COLO668 (cell line): ENCODE measurements around the gene UBE2D4.
"Not testable (repeated sequence)": the region's sequence is repeated elsewhere in the genome, so short reads cannot be mapped to it uniquely, and the experiment has no call there.

ENCODE experiments used
- DNase-seq: peaks from one replicate; lab custom pipeline; 2025; ENCODE audit not compliant: unreplicated experiment; lab: John Stamatoyannopoulos, UW

Gene UBE2D4

DNA sequence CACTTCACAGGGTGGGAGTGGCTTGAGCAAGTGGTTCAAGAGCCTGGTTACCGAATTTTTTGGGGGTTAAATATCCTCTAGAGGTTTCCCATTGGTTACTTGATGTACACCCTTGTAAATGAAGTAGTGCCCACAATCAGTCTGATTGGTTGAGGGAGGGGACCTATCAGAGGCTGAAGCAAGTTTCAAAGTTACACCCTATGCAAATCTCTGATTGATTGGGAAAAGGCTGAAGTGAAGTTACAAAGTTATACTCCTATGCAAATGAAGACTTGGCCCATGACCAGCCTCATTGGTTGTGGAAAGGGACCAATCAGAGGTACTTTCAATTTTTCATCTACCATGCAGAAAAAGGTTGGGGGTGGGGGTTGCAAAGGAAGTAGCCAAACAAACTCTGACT, 34.7 kb downstream of the UBE2D4 start:
- no peak for DNase-seq

DNA sequence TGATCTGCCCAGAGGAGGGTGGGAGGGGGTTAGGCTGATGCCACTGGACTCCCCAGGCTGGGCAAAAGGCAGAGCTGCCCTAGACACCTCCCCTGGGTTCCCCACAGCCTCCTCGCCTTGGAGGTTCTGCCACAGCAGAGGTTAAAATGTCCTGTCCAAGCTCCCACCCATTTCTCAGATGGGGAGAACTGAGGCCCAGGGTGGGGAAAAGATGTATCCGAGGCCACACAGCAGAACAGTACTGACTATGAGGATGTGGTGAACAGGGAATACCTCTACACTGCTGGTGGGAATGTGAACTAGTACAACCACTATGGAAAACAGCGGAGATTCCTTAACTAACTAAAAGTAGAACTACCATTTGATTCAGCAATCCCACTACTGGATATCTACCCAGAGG, 40.2 kb downstream of the UBE2D4 start:
- DNase-seq = not testable (repeated sequence)

DNA sequence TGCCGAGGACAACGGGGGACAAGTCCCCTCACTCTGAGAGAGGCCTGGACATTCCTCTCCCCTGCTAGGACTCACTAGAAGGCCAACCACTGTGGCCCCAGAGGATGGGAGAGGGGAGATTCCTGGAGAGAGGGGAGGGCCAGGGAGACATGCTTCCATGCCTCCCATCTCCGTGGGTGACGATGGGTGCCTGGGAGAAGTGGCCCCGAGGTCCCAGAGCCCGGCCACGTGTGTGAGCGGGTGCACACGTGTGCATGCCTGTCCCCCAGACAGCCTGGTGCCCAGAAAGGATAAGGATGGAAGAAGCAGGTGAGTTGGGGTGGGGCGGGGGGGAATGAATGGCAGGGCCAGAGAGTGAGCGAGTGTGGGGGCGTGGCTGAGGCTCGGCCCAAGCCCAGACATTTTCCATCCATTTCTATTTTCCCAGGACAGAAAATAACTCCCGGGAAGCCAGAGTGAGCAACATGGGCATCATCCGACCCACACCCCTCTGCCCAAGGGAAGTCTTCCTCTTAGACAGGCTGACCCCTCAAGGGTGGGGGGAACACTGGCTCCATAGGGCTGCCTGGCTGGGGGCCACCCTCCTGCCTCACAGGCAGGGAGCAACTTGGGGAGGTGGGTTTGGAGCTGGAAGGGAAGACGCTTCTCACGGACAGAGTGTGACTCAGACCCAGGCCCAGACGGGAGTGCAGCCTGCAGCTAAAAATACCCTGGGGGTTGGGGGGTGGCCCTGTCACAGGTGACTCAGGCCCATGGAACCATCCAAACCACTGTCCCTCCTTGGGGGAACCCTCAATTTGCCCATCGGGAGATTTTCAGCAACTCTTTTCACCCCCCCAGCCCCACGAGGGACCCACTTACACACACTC, 42.2 kb downstream of the UBE2D4 start:
- not testable (repeated sequence) for DNase-seq

DNA sequence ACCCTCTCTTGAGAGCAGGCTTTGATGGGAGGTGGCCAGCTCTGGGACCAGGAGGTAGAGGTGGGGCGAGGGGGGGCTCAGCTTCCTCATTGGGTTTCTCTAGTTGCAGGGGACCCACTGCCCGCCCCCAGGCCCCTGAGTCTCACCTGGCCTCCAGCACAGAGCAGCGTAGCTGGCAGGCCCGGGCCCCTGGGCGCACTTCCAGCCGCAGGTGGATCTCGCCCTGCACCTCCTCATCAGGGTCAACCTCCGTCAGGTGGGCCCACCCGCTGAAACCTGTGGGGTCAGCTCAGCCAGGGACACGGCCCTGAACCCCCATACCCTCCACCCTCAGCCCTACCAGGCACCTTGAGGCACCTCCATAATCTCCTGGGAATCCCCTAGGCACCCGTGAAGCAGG, 43.4 kb downstream of the UBE2D4 start:
- DNase-seq = not testable (repeated sequence)

DNA sequence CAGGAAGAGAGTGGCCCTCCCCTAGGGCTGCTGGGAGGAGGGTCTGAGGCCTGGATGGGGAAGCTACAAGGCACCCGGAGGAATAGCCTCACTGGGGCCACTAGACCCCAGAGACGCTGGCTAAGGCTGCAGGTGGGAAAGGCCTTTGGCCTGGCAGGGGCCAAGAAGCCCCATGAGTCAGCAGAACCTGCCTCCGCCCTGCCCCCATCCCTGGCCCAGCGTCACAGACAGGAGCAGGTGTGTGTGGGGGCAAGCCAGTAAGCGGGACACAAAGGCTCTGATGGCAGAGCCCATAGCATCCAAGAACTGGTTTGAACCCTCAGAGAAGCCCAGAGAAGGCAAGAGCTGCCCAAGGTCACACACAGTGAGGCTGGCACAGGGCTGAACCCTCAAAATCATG, 44.5 kb downstream of the UBE2D4 start:
- DNase-seq = peak; percentile 42

GRCh38 chr7:43974033-43974573, 47.9 kb downstream of the UBE2D4 start:
- DNase-seq = not testable (repeated sequence)

- not testable (repeated sequence) for DNase-seq
Measured at GRCh38 chr7:43974725-43975482, 48.7 kb downstream of the UBE2D4 start.

- no peak for DNase-seq
Measured at GRCh38 chr7:43977525-43977924, 51.3 kb downstream of the UBE2D4 start.

GRCh38 chr7:43978102-43978501, 51.9 kb downstream of the UBE2D4 start:
- not testable (repeated sequence) for DNase-seq

DNA sequence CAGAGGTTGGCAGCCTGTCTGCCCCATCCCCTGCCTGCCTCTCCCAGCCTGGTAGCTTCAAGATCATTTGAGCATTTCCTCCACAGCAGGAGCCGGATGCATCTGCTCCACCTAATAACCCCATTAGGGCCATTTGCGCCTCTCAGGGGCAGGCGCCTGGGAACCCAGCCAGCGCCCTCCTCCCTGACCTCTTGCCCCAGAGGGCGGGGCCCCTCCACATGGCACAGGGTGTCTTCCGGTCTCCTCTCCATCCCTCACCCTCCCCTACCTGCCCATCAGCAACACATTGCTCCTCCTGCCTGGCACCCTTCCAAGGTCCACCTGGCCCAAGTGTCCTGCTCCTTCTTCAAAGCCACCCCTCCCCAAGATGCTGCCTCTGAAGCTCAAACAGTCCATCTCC, 56.6 kb downstream of the UBE2D4 start:
- not testable (repeated sequence) for DNase-seq

DNA sequence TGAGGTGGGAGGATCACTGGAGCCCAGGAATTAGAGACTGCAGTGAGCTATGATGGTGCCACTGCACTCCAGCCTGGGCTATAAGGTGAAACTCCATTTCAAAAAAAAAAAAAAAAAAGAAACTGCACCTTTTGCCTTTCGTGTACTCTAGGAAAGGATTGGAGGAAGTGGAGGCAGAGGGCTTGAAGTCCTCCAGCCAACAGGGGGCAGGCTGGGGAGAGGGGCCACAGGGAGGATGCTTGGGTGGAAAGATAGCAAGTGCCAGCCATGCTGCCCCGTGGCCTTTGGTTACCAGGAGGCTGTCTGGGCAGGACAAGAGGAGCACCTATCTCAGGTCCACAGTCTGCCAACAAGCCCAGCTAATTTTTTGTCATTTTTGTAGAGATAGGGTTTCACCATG, 57.5 kb downstream of the UBE2D4 start:
- not testable (repeated sequence) for DNase-seq

GRCh38 chr7:43985904-43986864, 59.9 kb downstream of the UBE2D4 start:
- DNase-seq = not testable (repeated sequence)

DNA sequence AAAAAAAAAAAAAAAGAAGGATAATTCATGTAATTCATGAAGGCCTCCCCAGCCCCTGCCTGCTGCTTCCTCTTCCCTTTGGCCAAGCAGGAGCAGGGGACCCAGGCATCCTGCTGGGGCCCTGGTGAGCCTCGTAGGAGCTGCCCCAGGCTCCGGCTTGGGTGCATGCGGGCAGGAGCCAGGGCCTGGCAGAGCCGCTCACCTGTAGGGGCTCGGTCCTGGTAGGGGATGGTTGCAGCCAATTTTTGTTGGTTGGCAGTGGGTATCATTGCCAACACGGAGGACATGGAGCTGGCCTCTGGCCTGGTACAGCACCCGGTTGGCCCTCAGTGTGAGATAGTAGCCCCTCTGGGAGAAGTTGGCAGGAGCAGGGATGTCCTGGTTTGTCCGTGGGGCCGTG, 61.2 kb downstream of the UBE2D4 start:
- not testable (repeated sequence) for DNase-seq

DNA sequence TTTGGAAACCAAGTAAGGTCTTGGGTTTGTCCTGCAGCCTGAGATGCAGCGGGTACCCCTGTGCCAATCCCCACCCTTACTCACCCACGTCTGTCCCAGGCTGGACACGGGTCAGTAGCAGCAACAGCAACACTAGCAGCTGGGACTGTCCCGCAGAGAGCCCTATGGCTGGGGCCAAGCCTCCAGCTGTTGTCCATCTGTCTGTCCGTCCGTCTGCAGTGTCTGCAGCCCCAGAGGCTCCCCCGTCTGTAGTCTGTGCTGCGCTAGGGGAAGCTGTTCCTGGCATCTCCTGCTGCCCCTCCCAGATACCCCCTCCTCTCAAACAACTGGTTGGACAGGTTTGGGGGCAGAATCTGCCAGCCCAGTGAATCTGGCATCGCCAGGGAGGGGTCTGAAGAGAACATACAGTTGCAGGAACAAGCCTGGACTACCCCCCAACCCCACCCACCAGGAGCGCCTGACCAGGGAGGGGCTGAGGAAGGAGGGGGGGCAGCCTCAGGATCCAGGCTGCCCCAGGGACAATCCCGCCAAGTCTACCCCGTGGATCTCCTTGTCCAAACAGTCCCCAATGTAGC, 63.9 kb downstream of the UBE2D4 start:
- DNase-seq = not testable (repeated sequence)

DNA sequence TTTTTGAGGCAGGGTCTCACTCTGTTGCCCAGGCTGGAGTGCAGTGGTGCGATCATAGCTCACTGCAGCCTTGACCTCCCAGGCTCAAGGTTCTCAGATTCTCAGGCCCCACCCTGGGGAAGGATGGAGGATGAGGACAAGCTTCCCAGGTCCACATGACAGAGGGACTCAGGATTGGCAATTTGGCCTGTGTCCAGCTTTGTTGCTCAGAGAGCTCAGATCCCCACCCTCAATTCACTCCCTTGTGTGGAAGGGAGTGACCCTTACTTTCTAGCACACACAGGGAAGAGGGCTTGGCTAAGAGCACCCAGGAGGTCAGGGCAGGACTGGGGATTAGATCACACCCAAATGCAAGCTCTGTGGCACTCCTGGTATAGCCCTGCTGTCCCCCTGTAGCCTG, 64.6 kb downstream of the UBE2D4 start:
- DNase-seq = not testable (repeated sequence)

- not testable (repeated sequence) for DNase-seq
Measured at GRCh38 chr7:43992896-43993295, 66.7 kb downstream of the UBE2D4 start.

GRCh38 chr7:43994681-43995080, 68.4 kb downstream of the UBE2D4 start:
- DNase-seq = not testable (repeated sequence)

- DNase-seq = not testable (repeated sequence)
Measured at GRCh38 chr7:43997532-43997931, 71.3 kb downstream of the UBE2D4 start, which contains the start of gene SPDYE1. Gene SPDYE1 (plus strand): TSS chr7:43997897. CDS start chr7:43999950, 2,053 bp downstream.
